Epithelial cell of esophagus (primary cell): Measurements from ENCODE around the gene PAGE4.
A peak's percentile ranks its signal among the peaks of the same experiment; 100 is the strongest.

Source experiments
- DNase-seq: peaks from one replicate; pipeline ENCODE4 v3.0.0; 2010; ENCODE audit warnings: low read depth
- H3K4me3 ChIP-seq: 2 replicates; pipeline ENCODE4 v1.5.1; 2011; ENCODE audit warnings: mild to moderate bottlenecking, low read length, control low read depth
- TF ChIP-seq, protein P1 (sequence below): IDR thresholded peaks from 2 replicates; pipeline ENCODE4 v1.5.1; 2011; ENCODE audit warnings: low read depth, mild to moderate bottlenecking, low read length, control low read depth, inconsistent platforms; ENCODE audit not compliant: insufficient read depth; ENCODE audit errors: missing control alignments

The PAGE4 gene

DNA sequence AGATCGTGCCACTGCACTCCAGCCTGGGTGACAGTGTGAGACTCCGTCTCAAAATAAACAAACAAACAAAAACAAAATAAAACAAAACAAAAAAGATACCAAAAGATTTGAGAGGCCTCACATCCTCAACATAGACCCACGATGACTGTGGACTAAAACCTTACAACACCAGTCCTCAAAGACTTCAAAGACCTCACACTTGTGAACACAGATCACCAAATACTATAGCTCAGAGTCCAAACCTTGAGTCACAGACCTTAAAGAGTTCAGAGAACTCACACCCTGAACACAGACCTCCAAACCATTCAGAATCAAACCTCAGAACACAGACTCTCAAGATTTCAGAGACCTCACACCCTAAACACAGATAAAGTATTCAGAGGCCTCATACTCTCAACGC lies 12.7 kb upstream of the PAGE4 start:
- H3K4me3 ChIP-seq = no peak overlapping the region
- DNase-seq = no peak
- TF ChIP-seq, protein P1, sequence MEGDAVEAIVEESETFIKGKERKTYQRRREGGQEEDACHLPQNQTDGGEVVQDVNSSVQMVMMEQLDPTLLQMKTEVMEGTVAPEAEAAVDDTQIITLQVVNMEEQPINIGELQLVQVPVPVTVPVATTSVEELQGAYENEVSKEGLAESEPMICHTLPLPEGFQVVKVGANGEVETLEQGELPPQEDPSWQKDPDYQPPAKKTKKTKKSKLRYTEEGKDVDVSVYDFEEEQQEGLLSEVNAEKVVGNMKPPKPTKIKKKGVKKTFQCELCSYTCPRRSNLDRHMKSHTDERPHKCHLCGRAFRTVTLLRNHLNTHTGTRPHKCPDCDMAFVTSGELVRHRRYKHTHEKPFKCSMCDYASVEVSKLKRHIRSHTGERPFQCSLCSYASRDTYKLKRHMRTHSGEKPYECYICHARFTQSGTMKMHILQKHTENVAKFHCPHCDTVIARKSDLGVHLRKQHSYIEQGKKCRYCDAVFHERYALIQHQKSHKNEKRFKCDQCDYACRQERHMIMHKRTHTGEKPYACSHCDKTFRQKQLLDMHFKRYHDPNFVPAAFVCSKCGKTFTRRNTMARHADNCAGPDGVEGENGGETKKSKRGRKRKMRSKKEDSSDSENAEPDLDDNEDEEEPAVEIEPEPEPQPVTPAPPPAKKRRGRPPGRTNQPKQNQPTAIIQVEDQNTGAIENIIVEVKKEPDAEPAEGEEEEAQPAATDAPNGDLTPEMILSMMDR = no peak

DNA sequence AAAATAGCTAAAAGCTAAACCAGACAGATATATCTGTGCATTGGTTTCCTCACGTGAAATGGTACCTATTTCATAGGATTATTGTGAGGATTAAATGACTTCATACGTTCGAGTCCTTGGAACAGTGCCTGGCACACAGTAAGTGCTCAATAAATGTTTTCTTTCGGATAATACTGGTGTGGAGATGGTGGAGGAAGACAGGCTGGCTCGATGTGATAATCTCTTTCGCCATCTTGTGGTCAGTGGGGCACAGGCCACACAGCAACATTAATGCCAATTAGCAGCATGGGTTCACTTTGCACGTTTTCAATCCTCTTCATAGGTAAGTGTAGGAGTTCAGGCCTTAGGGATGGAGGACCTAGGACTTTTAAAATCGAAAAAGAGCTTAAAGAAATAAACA lies 9.3 kb downstream of the PAGE4 start:
- DNase-seq = peak; percentile 23
- H3K4me3 ChIP-seq = no peak overlapping the region
- TF ChIP-seq, protein P1 = peak; percentile 56

DNA sequence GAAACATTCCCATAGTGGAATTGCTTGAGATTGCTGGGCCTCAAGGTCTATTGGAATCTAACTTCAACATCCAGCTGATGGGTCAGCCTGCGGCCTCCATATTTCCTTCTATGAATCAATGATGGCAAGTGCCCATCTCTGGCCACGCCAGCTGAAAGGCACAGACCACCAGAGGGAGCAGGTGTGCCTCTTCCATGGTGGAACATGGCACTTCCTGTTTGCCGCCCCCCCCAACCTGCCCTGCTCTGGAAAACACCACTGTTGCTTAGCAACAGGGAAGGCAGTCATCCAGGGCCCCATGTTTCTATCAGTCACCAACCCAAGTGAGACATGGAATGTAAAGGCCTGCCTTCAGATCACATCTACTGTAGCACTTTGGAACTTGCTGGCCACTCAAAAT lies 11.6 kb downstream of the PAGE4 start:
- H3K4me3 ChIP-seq = no peak overlapping the region
- TF ChIP-seq, protein P1 = peak; percentile 32
- peak; percentile 57 for DNase-seq

DNA sequence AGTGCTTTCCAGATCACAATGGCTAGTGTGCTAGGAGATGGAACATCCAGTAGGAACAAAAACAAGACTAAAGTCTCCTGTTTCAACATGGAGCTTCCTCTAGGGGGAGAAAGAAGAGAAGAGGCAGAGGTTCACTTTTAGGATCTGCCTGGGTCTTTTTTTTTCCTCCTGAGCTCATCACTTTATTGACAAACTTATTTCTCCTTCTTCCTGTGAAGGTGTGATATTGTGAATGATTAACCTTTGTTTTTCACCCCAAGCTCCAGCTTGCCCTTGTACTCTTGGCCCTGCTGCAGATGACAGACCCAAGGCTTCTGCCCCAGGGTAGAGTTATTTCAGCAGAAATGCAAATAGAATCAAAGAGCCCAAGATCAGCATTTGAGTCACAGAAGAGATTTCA lies 13.5 kb downstream of the PAGE4 start:
- TF ChIP-seq, protein P1 = no peak
- DNase-seq = no peak
- no peak overlapping the region for H3K4me3 ChIP-seq

DNA sequence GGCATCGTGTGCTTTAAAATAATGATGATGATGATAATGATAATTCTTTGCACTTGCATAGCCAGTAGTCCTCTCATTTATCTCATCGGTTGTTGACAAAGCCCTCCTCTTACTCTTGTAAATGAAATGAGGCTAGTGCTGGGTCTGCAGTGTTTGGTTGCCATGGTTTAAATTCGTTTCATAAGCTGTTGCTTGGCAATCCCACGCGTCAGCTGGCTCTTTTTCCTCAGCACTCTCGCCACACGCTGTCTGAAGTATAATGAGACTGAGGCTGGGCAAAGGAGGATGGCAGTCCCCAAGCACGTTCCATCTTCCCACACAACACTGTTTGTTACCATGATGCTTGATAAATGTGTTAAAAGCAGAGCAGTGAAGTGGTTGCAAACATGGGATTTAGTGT lies 15.5 kb downstream of the PAGE4 start:
- no peak for DNase-seq
- no peak overlapping the region for H3K4me3 ChIP-seq
- TF ChIP-seq, protein P1 = no peak

DNA sequence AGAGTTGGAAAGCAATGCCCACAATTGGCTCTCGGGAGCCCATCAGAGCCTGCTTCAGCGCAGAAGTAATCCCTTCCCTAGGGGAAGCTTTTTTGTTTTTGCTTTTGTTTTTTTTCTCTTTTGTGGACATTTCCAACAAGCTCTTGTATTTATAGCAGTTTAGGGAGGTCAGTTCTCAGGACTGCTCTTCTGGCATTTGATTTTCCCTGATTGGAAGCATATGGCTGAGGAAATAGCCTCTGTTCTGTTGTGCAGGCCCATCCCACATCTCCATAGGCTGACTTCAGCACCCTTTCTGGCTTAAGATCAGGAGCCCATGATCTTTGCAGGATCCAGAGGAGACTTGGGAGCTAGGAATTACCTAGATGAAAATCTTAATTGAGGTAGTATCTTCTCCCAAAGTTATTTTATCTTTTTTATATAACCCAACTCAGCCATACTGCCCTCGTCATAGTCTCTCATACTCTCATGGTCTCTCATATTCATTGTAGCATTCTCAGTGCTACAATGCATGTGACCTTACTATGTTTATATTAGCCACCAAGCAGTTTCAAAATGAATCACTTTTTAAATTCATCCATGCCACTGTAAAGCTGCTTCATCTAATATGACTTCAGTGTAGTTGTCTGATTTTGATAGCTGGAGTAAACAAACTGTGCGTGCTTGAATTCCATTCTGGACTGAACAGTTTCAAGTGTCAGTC lies 16.7 kb downstream of the PAGE4 start:
- no peak for DNase-seq
- TF ChIP-seq, protein P1 = no peak
- H3K4me3 ChIP-seq = no peak overlapping the region

DNA sequence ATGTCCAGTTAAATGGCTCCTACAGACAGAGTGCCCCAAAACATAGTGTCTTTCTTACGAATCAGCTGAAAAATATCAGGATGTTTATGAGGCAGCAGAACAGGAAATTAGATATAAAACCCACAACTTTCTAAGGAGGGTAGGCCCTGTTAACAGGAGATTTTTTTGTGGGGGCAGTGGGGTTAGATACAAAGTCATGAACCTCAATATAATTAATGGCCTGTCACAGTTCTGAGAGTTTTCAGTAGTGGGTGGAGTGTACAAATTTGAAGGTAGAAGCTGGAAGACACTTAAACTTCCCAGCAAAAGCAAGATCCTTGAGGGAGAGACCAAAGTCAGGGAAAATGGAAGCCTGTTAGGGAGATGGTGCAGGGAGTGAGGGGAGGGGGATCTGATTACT lies 17.4 kb downstream of the PAGE4 start:
- DNase-seq = no peak
- TF ChIP-seq, protein P1 = no peak
- no peak overlapping the region for H3K4me3 ChIP-seq
